IgD-negative memory B cell (primary cell): ENCODE results near the gene IL1RL1. TPM values are rescaled to one million over a fixed set of nuclear protein-coding genes. Genes with fewer than 3 reads are reported as not detected.
A peak's percentile ranks its signal among the peaks of the same experiment; 100 is the strongest.

Source experiments
- H3K27ac Mint-ChIP-seq, 3 donors: one replicate each; pipeline ENCODE4 v1.8.0; 2020 to 2022; ENCODE audit warnings: mild to moderate bottlenecking in 3 of 3, mixed read lengths in 3 of 3, moderate library complexity in 1 of 3
- H3K27me3 Mint-ChIP-seq: one replicate; pipeline ENCODE4 v1.8.0; 2021; ENCODE audit warnings: mixed read lengths
- H3K36me3 Mint-ChIP-seq: one replicate; pipeline ENCODE4 v1.8.0; 2020; ENCODE audit warnings: mild to moderate bottlenecking, mixed read lengths
- H3K4me1 Mint-ChIP-seq, 3 donors: one replicate each; pipeline ENCODE4 v1.8.0; 2020 to 2022; ENCODE audit warnings: mixed read lengths in 3 of 3, mild to moderate bottlenecking in 1 of 3
- H3K4me3 Mint-ChIP-seq, 4 donors: one replicate each; pipeline ENCODE4 v1.8.0; 2020 to 2022; ENCODE audit warnings: mild to moderate bottlenecking in 4 of 4, mixed read lengths in 4 of 4, moderate library complexity in 3 of 4
- H3K9me3 Mint-ChIP-seq, 3 donors: one replicate each; pipeline ENCODE4 v1.8.0; 2020 to 2021; ENCODE audit warnings: mixed read lengths in 3 of 3, mild to moderate bottlenecking in 1 of 3
- polyA plus RNA-seq: library from polyadenylated mRNA; unstranded; fragments of 300-500 nt; fragmentation: Illumina TruSeq; gene quantifications from one replicate; pipeline ENCODE4 v1.2.3, GENCODE V29; 2021

The IL1RL1 gene
- polyA plus RNA-seq, 1 donor from 2014 or later: not detected

DNA sequence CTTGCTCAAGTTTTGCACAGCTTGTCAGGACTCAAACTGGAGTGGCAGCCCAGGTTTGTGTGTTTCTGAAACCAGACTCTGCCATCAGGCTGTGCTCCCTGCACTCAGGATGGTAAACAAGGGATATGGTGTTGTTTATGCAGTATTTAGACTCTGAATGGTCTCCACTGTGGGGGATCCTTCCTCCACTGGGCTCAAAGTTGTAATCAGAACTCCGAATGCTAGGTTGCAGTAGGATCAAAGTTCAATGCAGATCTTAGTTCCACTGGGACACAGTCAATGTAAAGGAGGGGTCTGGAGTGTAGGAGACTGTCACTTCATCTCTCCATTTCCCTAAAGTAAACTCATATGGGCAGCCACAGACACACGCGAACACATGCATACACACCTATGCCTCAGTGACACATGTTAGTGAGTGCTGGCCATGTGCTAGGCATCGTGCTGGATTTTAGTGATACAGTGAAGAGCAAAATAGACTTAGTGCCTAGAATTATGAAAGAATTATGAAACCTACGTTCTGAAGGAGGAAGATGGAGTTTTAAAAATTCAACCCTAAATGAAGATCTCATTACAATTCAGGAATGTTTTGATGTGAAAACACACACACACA is 50.4 kb downstream of the IL1RL1 start:
- no peak overlapping the region for H3K4me3 Mint-ChIP-seq
- no peaks in the 10 kb centered on the region for H3K27me3 Mint-ChIP-seq
- H3K4me1 Mint-ChIP-seq: peaks cover 11 to 12% (median 12%) of the 10 kb centered on the region in 3 donors
- H3K27ac Mint-ChIP-seq: no peak overlapping the region
- peaks cover 5 to 14% (median 7%) of the 10 kb centered on the region in 3 donors for H3K9me3 Mint-ChIP-seq
- peaks cover 11% of the 10 kb centered on the region for H3K36me3 Mint-ChIP-seq

DNA sequence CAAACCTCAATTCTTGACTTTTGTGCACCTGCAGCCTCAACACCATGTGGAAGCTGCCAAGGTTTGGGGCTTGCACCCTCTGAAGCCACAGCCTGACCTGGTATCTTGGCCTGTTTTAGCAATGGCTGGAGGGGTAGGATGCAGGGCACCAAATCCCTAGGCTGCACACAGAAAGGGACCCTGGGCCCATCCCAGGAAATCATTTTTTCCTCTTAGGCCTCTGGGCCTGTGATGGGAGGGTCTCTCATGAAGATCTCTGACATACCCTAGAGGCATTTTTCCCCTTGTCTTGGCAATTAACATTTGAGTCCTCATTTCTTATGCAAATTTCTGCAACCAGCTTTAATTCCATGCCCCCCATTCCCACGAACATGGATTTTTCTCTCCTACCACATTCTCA is 54.4 kb downstream of the IL1RL1 start:
- peak overlapping the region in 1 of 4 donors; percentile 2 for H3K4me3 Mint-ChIP-seq
- peaks cover 5 to 18% (median 9%) of the 10 kb centered on the region in 3 donors for H3K9me3 Mint-ChIP-seq
- no peak overlapping the region for H3K27ac Mint-ChIP-seq
- H3K27me3 Mint-ChIP-seq: no peaks in the 10 kb centered on the region
- H3K4me1 Mint-ChIP-seq: peaks cover 2 to 11% (median 11%) of the 10 kb centered on the region in 3 donors
- H3K36me3 Mint-ChIP-seq: peaks cover 14% of the 10 kb centered on the region

DNA sequence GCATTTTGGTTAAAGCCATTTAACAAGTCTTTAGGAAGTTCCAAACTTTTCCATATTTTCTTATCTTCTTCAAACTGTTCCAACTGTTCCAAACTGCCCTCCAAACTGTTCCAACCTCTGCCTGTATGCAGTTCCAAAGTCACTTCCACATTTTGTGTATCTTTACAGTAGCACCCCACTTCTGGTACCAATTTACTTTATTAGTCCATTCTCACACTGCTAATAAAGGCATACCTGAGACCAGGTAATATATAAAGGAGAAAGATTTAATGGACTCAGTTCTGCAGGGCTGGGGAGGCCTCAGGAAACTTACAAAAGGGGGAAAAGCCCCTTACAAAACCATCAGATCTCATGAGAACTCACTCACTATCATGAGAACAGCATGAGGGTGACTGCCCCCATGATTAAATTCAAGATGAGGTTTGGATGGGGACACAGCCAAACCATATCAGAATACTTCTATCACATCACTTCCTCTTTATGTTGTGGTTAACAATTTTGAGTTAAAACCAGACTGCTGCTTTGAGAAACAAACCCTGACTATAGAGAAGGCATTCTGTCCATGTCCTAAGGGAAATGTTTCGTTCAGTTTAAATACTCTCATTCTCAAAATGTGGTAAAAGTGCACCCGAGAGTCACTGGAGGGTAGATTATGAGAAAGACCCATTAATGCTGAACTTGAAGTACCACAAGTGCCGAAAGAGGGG is 55.2 kb downstream of the IL1RL1 start:
- Mint-ChIP-seq H3K4me1 (peaks cover 2 to 11% (median 11%) of the 10 kb centered on the region in 3 donors), H3K27ac (peak overlapping the region in 2 of 3 donors; percentile 32 to 44), H3K9me3 (peaks cover 5 to 18% (median 9%) of the 10 kb centered on the region in 3 donors), H3K36me3 (peaks cover 14% of the 10 kb centered on the region), H3K4me3 (peak overlapping the region in 2 of 4 donors; percentile 8 to 63), H3K27me3 (no peaks in the 10 kb centered on the region)

DNA sequence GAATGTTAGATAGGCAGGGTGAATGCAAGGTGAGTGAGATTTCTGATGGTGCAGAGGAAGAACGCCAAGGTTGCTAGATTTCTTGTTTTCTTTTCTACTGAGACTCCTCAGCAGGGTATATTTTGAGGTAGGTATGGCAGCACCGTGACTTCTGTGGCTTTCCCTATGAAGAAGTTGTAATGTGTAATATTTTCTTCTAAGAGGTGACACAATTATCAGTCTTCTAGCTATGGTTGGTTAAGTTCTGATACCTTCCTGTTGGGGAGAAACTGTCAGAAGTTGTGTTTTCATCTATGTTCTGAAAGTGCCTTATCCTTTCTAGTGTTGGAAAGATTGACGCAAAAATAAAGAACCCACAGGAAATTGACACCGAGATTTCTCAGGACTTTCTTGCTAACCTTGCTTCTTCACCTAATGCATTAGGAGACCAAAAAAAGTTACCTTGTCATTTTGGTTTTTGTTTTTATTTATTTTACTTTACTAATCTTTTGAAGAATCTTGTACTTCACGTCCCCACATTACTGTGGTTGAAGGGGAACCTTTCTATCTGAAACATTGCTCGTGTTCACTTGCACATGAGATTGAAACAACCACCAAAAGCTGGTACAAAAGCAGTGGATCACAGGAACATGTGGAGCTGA is 56.1 kb downstream of the IL1RL1 start:
- peak overlapping the region in 2 of 3 donors; percentile 18 to 44 for H3K27ac Mint-ChIP-seq
- no peaks in the 10 kb centered on the region for H3K27me3 Mint-ChIP-seq
- peaks cover 14% of the 10 kb centered on the region for H3K36me3 Mint-ChIP-seq
- peaks cover 5 to 18% (median 9%) of the 10 kb centered on the region in 3 donors for H3K9me3 Mint-ChIP-seq
- H3K4me3 Mint-ChIP-seq: no peak overlapping the region
- peaks cover 2 to 11% (median 11%) of the 10 kb centered on the region in 3 donors for H3K4me1 Mint-ChIP-seq

DNA sequence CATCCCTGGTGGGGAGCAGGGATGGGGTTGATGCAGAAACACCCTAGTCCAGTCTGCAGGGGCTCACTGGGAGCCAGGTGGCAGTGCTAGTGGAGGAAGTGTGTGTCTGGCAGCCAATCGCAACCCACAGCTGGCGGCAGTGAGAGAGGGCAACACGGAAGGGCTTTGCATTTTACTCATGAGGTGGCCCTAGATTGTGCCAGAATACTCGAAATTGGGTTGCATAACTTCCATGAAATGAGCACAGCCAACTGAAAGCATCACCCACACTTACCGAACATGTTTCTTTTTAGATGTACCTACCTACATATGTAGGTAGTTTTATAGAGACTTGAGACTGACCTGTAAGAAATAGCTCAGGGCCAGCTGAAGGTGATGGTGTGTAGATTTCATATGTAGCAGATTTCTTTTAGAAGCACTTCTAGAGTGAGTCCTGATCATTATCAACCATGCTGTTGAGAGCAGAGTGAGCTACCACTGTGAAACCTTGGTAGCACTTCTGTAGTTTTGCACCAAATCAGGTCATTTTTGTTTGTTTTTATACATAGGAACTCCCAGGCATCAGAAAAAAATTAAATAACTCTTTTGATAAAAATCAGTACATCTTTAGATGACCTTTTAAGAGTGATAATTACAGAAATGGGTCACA is 57.2 kb downstream of the IL1RL1 start:
- Mint-ChIP-seq H3K9me3 (peaks cover 5 to 18% (median 9%) of the 10 kb centered on the region in 3 donors), H3K4me3 (no peak overlapping the region), H3K4me1 (peaks cover 2 to 11% (median 11%) of the 10 kb centered on the region in 3 donors), H3K27me3 (no peaks in the 10 kb centered on the region), H3K36me3 (peaks cover 10% of the 10 kb centered on the region), H3K27ac (peak overlapping the region in 1 of 3 donors; percentile 60)

DNA sequence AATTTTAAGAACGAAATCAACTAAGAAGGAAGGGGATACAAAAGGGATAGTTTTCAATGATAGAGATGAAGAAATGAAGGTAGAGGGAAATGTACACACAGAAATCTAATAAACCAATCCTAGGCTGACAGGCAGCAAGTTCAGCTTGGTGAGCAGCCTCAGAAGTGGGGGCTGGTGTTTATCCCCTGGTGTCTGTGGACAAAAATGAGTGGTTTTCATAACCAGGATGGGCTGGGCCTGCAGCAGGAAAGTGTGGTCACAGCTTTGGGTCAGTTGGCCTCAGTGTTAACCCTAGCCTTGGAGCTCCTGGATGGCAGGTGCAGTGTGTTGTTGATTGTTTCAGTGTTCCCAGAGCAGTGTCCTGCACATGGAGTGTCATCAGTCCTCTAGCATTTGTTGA is 58.5 kb downstream of the IL1RL1 start:
- Mint-ChIP-seq H3K9me3 (peaks cover 2 to 17% (median 9%) of the 10 kb centered on the region in 3 donors), H3K27ac (no peak overlapping the region), H3K36me3 (peaks cover 6% of the 10 kb centered on the region), H3K4me3 (no peak overlapping the region), H3K27me3 (no peaks in the 10 kb centered on the region), H3K4me1 (peaks cover 1 to 11% (median 11%) of the 10 kb centered on the region in 3 donors)

DNA sequence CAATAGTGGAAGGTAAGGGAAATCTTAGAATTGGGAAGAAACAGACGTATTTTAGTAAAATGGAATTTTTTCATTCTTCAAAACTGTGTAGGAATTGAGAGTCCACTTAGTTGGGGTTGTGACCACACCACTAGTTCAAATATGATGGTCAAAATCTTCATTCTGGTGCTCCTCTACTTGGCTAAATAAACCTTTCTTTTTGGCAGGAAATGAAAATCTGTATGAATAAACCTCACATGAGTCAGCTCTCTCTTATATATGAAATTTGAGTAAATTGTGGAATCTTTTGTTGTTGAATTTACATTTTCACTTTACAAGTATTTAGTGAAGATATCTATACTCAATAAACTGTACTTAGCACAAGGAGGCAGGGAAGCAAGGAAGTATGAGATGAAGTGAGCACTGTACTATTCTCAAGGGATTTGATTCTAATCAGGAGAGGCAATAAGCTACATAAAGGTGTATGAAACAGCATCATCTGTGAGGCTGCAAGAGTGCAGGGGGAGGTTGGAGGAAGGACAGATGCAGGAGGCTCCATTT is 64.8 kb downstream of the IL1RL1 start:
- H3K27me3 Mint-ChIP-seq: no peaks in the 10 kb centered on the region
- no peak overlapping the region for H3K27ac Mint-ChIP-seq
- H3K36me3 Mint-ChIP-seq: peaks cover 15% of the 10 kb centered on the region
- H3K4me1 Mint-ChIP-seq: no peaks in the 10 kb centered on the region
- no peak overlapping the region for H3K4me3 Mint-ChIP-seq
- peaks cover 0 to 1% (median 0%) of the 10 kb centered on the region in 3 donors for H3K9me3 Mint-ChIP-seq

DNA sequence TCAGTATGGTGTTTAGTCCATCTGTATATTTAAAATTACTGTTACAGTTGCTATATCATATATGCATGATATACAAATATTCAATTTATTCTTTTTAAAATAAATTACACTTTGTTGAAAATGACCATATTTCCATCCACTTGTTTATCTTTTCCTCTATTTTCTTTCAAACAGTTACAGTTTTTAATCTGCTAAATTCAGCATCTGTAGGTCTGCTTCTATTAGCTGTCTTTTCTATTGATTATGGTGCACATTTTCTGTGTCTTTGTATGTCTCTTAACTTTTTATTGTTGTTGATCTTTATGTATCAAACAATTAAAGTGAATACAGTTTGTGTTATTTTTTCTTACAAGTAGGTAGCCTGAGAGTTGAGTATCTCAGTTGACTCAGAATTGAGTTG is 72.4 kb downstream of the IL1RL1 start:
- H3K4me1 Mint-ChIP-seq: peaks cover 0 to 5% (median 0%) of the 10 kb centered on the region in 3 donors

DNA sequence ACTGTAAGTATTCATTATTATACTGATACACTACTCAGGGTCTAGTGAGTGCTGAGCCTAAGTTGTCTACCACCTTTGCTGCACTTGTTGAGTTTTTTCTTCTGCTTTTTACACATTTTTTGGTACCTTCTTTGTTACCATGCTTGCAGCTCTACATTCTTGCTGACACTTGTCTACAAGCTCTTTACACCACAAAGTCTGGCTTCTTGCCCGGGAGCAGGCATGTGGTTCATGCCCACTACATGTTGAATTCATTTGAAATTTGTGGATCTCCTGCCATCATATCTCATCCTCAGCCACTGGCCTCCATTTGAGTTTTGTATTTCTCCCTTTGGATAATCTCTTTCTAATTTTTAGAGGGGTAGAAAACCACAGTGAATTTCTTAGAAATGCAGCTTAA is 74.2 kb downstream of the IL1RL1 start:
- peaks cover 6 to 16% (median 6%) of the 10 kb centered on the region in 3 donors for H3K9me3 Mint-ChIP-seq
- H3K36me3 Mint-ChIP-seq: peaks cover 23% of the 10 kb centered on the region
- no peak overlapping the region for H3K27ac Mint-ChIP-seq

More for the DNA sequence above, 72.4 kb downstream of the IL1RL1 start:
- Mint-ChIP-seq H3K36me3 (peaks cover 23% of the 10 kb centered on the region), H3K27ac (no peak overlapping the region), H3K4me3 (peak overlapping the region in 1 of 4 donors; percentile 56), H3K9me3 (peaks cover 6 to 16% (median 6%) of the 10 kb centered on the region in 3 donors), H3K27me3 (no peaks in the 10 kb centered on the region)

DNA sequence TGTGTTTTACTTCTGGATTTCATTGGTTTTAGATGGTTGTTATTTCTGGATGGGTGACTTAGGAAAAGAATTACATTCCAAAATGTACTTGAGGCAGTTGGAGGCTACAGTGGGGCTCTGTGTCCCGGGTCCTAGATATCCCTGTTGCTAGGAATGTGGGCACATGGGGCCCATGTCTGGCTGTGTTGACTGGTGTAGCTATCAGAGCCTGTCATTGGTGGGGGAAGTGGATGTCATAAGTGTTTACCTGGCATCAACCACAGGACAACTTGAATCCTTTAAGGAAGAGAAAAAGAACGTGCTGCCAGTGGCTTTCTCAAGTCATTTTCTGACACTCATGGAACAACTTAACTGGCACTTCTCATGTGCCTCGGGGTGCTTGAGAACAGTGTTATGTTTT is 74.6 kb downstream of the IL1RL1 start:
- peaks cover 6 to 16% (median 6%) of the 10 kb centered on the region in 3 donors for H3K9me3 Mint-ChIP-seq
- no peak overlapping the region for H3K4me3 Mint-ChIP-seq
- peaks cover 23% of the 10 kb centered on the region for H3K36me3 Mint-ChIP-seq
- H3K27ac Mint-ChIP-seq: no peak overlapping the region
- H3K4me1 Mint-ChIP-seq: peaks cover 0 to 5% (median 0%) of the 10 kb centered on the region in 3 donors
- no peaks in the 10 kb centered on the region for H3K27me3 Mint-ChIP-seq

More for the DNA sequence above, 74.2 kb downstream of the IL1RL1 start:
- no peak overlapping the region for H3K4me3 Mint-ChIP-seq
- H3K27me3 Mint-ChIP-seq: no peaks in the 10 kb centered on the region
- H3K4me1 Mint-ChIP-seq: peaks cover 0 to 5% (median 0%) of the 10 kb centered on the region in 3 donors

DNA sequence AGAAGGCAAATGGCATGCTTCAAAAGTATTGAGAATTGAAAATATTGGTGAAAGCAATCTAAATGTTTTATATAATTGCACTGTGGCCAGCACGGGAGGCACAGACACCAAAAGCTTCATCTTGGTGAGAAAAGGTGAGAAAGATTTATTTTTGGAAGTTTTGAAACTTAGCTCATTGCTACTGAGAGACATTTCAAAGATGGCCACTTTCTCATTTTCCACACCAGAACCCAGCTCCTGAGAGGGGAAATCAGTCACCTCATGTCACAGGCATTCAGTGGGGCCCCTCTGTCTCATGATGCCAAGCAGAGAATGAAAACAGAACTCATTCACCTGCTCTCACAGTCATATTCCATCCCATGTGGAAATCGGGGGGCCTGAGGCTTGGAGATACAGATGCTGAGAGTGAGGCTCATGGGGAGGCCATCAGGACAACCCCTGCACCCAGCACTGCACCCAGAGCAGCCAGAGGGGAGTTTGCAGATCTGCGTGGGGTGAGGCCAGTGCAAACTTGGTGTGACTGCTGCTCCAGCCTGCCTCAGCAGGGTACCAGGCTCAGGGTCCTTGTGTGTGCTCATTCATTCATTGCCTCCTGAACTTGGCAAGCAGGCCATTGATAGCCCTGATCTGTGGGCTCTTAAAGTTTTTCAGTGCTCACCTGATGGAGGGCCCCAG is 75.6 kb downstream of the IL1RL1 start:
- peaks cover 5 to 9% (median 7%) of the 10 kb centered on the region in 3 donors for H3K4me1 Mint-ChIP-seq
- H3K9me3 Mint-ChIP-seq: peaks cover 6 to 16% (median 6%) of the 10 kb centered on the region in 3 donors
- no peak overlapping the region for H3K27ac Mint-ChIP-seq
- H3K36me3 Mint-ChIP-seq: peaks cover 17% of the 10 kb centered on the region
- no peaks in the 10 kb centered on the region for H3K27me3 Mint-ChIP-seq
- H3K4me3 Mint-ChIP-seq: no peak overlapping the region

DNA sequence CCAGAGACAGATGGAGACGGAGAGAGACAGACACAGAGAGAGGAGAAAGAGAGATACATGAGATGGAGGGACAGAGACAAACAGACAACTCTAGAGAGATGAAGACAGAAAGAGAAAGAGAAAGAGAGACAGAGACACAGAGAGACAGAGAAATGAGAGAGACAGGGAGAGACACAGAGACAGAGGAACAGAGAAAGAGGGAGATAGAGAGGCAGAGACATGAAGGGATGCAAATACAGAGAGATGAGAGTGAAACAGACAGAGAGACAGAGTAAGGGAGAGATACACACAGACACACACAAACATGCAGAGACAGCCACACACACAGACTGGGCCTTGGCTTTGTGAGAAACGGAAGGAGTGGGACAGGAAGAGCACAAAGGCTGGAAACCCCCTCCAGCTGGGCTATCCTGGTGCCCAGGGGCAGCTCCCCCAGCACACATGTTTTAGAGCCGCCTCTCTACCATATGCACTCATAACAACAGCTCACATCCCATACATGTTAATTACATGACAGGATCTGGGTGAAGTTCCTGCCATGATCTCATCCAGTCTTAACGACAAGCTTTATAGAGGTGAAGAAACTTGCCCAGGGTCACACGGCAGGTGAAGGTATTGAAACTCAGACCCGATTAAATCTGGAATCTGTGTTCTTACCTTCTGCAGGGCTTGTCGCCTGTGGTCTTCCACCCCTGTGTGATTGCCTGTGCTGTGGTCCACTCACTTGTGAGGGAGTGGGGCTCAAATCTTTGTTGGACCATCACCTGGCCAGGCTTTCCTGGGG is 76.6 kb downstream of the IL1RL1 start:
- Mint-ChIP-seq H3K4me1 (peaks cover 5 to 10% (median 7%) of the 10 kb centered on the region in 3 donors), H3K36me3 (peaks cover 15% of the 10 kb centered on the region), H3K9me3 (peaks cover 4 to 13% (median 4%) of the 10 kb centered on the region in 3 donors), H3K27ac (peak overlapping the region in 1 of 3 donors; percentile 10), H3K27me3 (no peaks in the 10 kb centered on the region), H3K4me3 (no peak overlapping the region)

DNA sequence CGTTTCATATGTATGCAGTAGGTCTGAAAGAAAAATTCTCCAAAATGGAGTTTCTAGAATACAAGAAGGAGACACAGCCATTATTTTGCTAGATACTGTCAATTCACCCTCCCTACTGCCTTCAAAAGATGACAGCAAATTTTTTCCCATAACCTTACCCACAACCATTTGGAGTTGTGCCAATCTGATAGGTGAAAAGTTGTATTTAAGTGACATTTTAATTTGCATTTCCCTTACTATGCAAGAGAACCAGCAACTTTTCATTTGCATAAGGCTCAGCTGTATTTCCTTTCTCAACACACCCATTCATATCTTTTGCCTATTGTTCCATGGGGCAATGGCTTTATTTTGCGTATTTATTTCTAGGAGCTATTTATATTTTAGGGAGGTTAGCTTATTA is 80.2 kb downstream of the IL1RL1 start:
- Mint-ChIP-seq H3K4me3 (no peak overlapping the region), H3K36me3 (peaks cover 3% of the 10 kb centered on the region), H3K9me3 (no peaks in the 10 kb centered on the region), H3K27ac (no peak overlapping the region), H3K27me3 (no peaks in the 10 kb centered on the region), H3K4me1 (peaks cover 5 to 10% (median 7%) of the 10 kb centered on the region in 3 donors)
